GM18526 (cell line): ENCODE results near the gene CHRND.

ENCODE experiments used
- POLR2A ChIP-seq: IDR thresholded peaks from 3 replicates; pipeline ENCODE4 v1.6.1; 2011; ENCODE audit not compliant: insufficient read length; ENCODE audit errors: extremely low read depth

Gene CHRND

GRCh38 chr2:232525791-232526371, at the start of gene CHRND:
Gene CHRND (plus strand): TSS chr2:232526160. CDS start chr2:232526216, 56 bp downstream.
- TF ChIP-seq POLR2A = no peak

GRCh38 chr2:232476791-232477190, 49.2 kb upstream of the CHRND start:
- TF ChIP-seq POLR2A = no peak

GRCh38 chr2:232477751-232478510, 48.0 kb upstream of the CHRND start:
- no peak for TF ChIP-seq POLR2A

- TF ChIP-seq POLR2A = no peak
Observed at GRCh38 chr2:232478571-232479340, 47.2 kb upstream of the CHRND start.

DNA sequence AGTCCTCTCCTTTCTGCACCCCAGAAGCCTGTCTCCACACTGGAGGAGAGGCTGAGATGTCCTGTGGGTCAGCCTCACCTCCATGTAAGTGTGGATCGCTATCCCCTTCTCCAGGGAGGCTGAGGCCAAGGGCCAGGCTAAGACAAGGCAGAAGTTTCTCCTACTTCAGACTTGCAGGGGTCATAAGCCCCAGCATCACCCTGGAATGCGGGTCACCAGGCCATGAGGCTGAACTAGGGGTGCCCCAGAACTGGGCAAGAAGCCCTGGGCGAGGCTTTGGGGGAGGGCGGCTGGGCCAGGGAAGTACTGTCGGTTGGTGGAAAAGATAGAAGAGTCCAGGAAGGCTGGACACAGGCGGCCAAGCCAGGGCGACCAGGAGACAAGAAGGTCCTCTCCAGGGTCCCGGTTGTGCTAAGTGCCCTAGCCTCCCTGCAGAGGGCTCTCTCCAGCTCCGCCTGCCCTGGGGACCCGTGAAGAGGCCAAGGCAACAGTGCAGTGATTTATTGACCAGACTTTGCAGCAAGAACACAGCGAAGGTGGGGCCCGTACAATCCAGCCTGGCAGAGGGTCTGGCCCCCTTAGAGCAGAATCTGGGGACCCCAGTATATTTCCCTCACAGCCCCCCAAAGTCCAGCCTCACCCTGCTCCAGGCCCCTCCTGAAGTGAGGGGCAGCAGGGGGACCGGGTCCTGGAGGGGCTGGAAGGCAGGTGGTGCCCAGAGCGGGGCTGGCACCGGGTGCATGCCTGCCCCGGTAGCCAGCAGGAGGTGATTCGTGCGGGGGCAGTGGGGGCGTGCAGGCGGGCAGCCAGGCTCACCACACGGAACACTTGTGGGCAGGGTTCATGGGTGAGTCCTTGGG, 46.4 kb upstream of the CHRND start:
- no peak for TF ChIP-seq POLR2A

DNA sequence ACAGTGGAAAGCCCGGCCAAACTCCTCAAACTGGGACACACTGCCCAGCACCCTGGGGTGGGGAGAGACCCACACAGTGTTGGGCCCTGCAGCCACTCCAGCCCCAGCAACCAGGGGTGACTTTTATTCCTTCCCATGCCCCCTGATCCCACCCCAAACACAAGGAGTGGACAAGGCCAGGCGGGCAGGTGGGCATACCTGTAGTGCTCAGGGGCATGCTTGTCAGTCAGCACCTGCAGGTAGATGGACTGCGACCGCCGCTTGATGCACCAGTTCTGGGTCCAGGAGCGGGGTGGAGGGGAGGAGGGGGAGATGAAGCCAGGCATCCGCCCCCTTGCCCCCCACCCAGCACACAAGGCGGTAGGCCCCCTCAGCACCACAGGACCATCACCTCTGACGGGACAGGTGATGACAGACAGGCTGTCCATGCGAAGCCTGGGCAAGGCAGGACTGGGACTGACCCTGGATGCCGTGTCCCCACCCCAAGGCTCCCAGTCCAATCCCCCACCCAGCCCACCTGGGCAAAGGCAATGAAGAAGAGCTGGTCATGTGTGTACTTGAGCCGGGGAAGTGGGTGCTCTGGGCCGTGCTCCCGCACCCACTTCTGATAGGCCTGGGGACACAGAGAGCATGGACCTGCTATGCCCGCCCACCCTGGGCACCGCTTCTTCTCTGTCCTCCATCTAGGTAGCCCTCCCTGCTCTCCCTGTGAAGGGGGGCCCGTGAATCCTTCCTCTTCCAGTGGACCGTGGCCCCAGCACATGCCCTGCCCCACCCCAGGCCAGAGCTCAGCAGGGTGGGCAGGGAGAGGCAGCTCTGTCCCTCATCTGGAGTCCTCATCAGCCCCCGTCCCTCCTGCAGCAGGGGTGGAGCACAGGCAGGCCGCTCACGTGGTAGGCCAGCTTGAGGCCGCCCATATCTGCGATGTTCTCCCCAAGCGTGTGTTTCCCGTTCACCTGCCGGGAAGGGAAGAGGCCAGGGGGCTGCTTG, 45.5 kb upstream of the CHRND start:
- no peak for TF ChIP-seq POLR2A

DNA sequence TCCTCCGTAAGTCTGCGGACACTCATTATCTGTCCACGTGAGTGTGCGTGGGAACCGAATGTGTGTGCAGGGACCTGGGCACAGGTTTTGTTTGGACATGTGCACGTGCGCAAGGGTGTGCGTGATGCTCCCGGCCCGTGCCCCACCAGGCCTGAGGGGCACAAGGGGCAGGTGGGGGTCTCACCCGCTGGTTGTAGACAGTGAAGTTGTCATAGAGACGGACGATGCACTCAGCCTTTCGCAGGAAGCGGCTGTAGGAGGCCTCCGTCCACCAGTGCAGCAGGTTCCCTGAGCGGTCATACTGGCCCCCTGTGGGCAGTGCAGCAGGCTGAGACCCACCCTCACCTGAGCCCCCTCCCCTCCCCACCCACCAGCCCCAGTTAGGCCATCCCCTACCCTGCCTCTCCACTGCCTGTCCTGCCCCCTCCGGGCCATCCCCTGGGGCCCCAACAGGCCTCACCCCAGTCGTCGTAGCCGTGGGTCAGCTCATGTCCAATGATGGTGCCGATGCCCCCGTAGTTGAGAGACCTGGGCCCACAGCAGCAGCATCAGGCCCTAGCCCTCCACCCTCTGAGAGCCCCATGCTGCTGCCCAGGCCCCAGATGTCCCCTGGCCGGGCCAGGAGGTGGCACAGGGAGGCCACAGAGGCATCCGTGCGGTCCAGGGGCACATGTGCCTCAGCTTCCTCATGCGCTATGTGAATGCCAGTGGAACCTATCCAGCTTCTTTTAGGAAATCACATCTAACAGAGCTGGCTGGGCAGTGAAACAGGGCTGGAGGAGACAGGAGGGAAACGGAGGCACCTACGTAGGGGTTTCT, 44.4 kb upstream of the CHRND start:
- TF ChIP-seq POLR2A = no peak

DNA sequence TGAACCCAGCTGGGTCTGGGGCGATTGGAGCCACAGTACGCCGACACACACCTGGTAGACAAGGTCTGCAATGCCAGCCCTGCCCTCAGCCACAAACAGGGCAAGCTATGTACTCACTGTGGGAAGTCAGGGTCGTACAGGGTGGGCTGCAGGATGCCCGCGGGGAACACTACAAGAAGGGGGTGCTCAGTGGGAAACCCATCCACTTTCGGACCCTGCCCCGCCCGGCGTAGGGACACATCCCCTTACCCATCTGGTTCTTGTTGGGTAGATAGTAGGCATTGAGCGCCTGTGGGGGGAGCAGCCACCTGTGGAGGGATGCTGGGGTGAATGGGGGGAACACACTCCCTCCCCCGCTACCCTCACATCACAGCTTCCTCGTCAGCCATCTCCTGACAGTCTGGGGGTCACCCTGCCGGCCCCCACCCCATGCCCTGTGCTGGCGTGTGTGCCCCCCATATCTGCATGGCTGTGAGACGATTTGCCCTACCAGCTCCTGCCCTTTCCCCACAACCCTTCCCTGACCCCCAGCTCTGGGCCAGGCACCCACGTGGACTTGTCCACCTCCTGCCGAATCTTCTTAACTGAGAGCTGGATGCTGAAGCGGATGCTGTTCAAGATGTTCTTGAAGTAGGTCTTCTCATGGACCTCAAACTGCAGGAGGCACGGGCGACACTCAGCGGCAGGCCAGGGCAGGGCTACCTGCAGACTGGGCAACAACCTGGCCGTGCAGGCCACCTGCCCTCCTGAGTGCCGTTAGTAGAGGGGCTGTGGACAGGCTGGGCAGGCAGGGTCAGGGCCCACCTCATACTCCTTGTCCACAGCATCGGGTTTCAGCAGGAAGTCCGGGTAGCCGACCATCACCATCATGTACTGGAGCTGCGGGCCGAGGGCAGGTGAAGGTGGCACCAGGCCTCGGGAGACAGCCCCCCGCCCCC, 43.4 kb upstream of the CHRND start:
- TF ChIP-seq POLR2A = no peak

DNA sequence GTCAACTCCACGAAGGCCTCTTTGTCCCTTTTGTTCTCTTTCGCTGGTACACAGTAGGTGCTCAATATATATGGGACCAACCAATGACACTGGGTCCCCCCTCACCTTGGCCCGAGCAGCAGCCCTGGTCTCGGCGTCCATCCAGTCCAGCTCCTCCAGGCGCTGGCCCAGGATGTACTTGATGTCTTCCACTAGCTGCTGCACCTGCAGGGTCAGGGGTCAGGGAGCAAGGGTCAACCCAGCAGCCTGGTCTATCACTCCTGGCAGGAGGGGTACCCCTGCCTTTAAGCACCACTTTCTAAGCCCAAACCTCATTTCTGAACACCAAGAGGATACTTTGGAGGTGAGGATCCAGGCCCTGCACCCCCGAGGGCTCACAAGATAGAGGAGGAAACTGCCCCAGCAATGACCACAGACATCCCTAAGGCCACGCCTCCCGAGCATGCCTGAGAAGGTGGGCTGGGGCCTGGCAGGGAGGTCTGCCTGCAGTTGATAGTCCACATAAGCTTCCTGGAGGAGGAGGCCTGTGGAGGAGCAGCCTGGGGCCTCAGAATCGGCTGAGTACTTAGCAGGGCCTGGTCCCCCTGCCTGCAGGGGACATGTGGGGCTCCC, 42.5 kb upstream of the CHRND start:
- TF ChIP-seq POLR2A = no peak

GRCh38 chr2:232483923-232484627, 41.9 kb upstream of the CHRND start:
- TF ChIP-seq POLR2A = no peak

- TF ChIP-seq POLR2A = no peak
Observed at GRCh38 chr2:232484628-232485347, 41.2 kb upstream of the CHRND start.

GRCh38 chr2:232485348-232485756, 40.6 kb upstream of the CHRND start:
- TF ChIP-seq POLR2A = no peak
